Stomach (tissue), 4 donors: ENCODE measurements around the gene DIPK1A.

Experiments
- EP300 ChIP-seq: sonication (generic); formaldehyde crosslinking; IDR thresholded peaks from one replicate; pipeline ENCODE4 v1.6.1; 2017; ENCODE audit warnings: antibody characterized with exemption
- POLR2A ChIP-seq, 4 donors: fragments of 450-650 bp; IDR thresholded peaks; one replicate each; pipeline ENCODE4 v1.6.1; 2016; ENCODE audit warnings: antibody characterized with exemption in 4 of 4, control low read depth in 2 of 4, mild to moderate bottlenecking in 1 of 4, moderate library complexity in 1 of 4
- TF ChIP-seq, protein P1 (sequence below), 7 experiments: fragments of 450-650 bp in 4 of 7; fragments of 200-600 bp in 3 of 7; sonication (generic) in 3 of 7; IDR thresholded peaks; one replicate each; pipeline ENCODE4 v1.5.1; 2016 to 2019; ENCODE audit warnings: antibody characterized with exemption in 7 of 7, control low read depth in 2 of 7, mild to moderate bottlenecking in 1 of 7

DNA sequence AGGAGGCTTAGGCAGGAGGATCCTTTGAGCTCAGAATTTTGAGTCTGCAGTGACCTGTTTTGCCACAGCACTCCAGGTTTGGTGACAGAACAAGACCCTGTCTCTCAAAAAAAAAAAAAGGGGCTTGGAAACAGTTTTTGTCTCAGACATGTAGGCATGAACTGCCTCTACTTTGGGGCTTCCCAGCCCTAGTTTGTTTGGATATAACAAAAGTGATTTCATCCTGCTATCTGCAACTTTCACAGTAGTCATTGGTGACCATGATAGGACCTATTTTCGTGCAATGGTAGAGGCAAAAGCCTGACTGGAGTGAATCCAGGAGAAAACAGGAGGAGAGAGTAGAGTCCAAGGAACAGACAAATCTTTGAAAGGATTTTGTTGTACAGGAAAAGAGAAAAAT, 156.0 kb downstream of the DIPK1A start:
- TF ChIP-seq, protein P1, sequence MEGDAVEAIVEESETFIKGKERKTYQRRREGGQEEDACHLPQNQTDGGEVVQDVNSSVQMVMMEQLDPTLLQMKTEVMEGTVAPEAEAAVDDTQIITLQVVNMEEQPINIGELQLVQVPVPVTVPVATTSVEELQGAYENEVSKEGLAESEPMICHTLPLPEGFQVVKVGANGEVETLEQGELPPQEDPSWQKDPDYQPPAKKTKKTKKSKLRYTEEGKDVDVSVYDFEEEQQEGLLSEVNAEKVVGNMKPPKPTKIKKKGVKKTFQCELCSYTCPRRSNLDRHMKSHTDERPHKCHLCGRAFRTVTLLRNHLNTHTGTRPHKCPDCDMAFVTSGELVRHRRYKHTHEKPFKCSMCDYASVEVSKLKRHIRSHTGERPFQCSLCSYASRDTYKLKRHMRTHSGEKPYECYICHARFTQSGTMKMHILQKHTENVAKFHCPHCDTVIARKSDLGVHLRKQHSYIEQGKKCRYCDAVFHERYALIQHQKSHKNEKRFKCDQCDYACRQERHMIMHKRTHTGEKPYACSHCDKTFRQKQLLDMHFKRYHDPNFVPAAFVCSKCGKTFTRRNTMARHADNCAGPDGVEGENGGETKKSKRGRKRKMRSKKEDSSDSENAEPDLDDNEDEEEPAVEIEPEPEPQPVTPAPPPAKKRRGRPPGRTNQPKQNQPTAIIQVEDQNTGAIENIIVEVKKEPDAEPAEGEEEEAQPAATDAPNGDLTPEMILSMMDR (IDR thresholded peaks at IDR 0.05) = no peak
- no peak for TF ChIP-seq POLR2A (IDR thresholded peaks at IDR 0.05)
- TF ChIP-seq EP300 = no peak
